ENCODE results near the gene CDH1. TPM values are rescaled to one million over a fixed set of nuclear protein-coding genes. Genes with fewer than 3 reads are reported as not detected.
"Not testable (repeated sequence)": the region's sequence is repeated elsewhere in the genome, so short reads cannot be mapped to it uniquely, and the experiment has no call there.

Gene CDH1
- total RNA-seq, 1 experiment from 2014 or later: 100 TPM

- Histone ChIP-seq H3K79me2 (ENCODE audit: low read length) (no peaks in the 10 kb centered on the region), H3F3A (ENCODE audit: low read length, unreplicated experiment) (no peaks in the 10 kb centered on the region), H3K36me3 (ENCODE audit: low read depth, low read length) (no peaks in the 10 kb centered on the region), H3K4me1 (ENCODE audit: insufficient read depth, low read length) (peaks cover 18% of the 10 kb centered on the region), H2AFZ (ENCODE audit: low read length) (no peak overlapping the region), H3K9me3 (ENCODE audit: low read length) (no peaks in the 10 kb centered on the region), H3K4me3 (ENCODE audit: low read length) (no peak overlapping the region), H3K9me2 (replicated peaks; ENCODE audit: low read length) (no peaks in the 10 kb centered on the region), H3K27me3 (ENCODE audit: low read length) (no peaks in the 10 kb centered on the region), H3K27ac (ENCODE audit: low read length) (no peak overlapping the region), H4K20me1 (ENCODE audit: low read length) (no peaks in the 10 kb centered on the region), H3K4me2 (ENCODE audit: low read length) (no peak overlapping the region), H3K9ac (ENCODE audit: low read length) (no peak overlapping the region)
- BruUV-seq (replicated peaks): no TSS peak
- intact Hi-C loops (cut with micrococcal nuclease): no loop called here
- ChIA-PET POLR2A (ENCODE audit: unreplicated experiment) (no interaction called here), CTCF (no interaction called here)
- TF ChIP-seq EZH2 (IDR thresholded peaks at IDR 0.05; ENCODE audit: low read length, unreplicated experiment) (no peak), CTCF (conservative IDR thresholded peaks at IDR 0.05; ENCODE audit: low read depth, low read length) (no peak), EZH2phosphoT487 (IDR thresholded peaks at IDR 0.05; ENCODE audit: borderline replicate concordance, low read length) (no peak)
- DNase-seq (no peak), ATAC-seq (no peak)
These were observed 25.5 kb upstream of the CDH1 start for GRCh38 chr16:68711421-68712139.

GRCh38 chr16:68713361-68713760 is 23.7 kb upstream of the CDH1 start:
- Histone ChIP-seq H3K27me3 (ENCODE audit: low read length) (no peaks in the 10 kb centered on the region), H4K20me1 (ENCODE audit: low read length) (no peaks in the 10 kb centered on the region), H3F3A (ENCODE audit: low read length, unreplicated experiment) (no peaks in the 10 kb centered on the region), H3K9ac (ENCODE audit: low read length) (no peak overlapping the region), H3K79me2 (ENCODE audit: low read length) (no peaks in the 10 kb centered on the region), H3K4me3 (ENCODE audit: low read length) (no peak overlapping the region), H3K36me3 (ENCODE audit: low read depth, low read length) (no peaks in the 10 kb centered on the region), H3K9me3 (ENCODE audit: low read length) (no peaks in the 10 kb centered on the region), H2AFZ (ENCODE audit: low read length) (no peak overlapping the region), H3K27ac (ENCODE audit: low read length) (no peak overlapping the region), H3K9me2 (replicated peaks; ENCODE audit: low read length) (no peaks in the 10 kb centered on the region), H3K4me1 (ENCODE audit: insufficient read depth, low read length) (peaks cover under 1% of the 10 kb centered on the region; the same call in 1 of the 2 replicates), H3K4me2 (ENCODE audit: low read length) (no peak overlapping the region)
- intact Hi-C loops (cut with micrococcal nuclease): no loop called here
- ATAC-seq (no peak), DNase-seq (no peak)
- ChIA-PET CTCF (no interaction called here), POLR2A (ENCODE audit: unreplicated experiment) (no interaction called here)
- TF ChIP-seq CTCF (conservative IDR thresholded peaks at IDR 0.05; ENCODE audit: low read depth, low read length): no peak
- no peak for TF ChIP-seq EZH2 (IDR thresholded peaks at IDR 0.05; ENCODE audit: low read length, unreplicated experiment)
- TF ChIP-seq EZH2phosphoT487 (IDR thresholded peaks at IDR 0.05; ENCODE audit: borderline replicate concordance, low read length): no peak
- BruUV-seq (replicated peaks): no TSS peak

GRCh38 chr16:68715471-68715870 is 21.6 kb upstream of the CDH1 start:
- ATAC-seq (no peak), DNase-seq (no peak)
- no peaks in the 10 kb centered on the region for H4K20me1 ChIP-seq (ENCODE audit: low read length)
- no peaks in the 10 kb centered on the region for H3F3A ChIP-seq (ENCODE audit: low read length, unreplicated experiment)
- no peak overlapping the region for H2AFZ ChIP-seq (ENCODE audit: low read length)
- TF ChIP-seq EZH2phosphoT487 (IDR thresholded peaks at IDR 0.05; ENCODE audit: borderline replicate concordance, low read length): no peak
- TF ChIP-seq EZH2 (IDR thresholded peaks at IDR 0.05; ENCODE audit: low read length, unreplicated experiment): no peak
- TF ChIP-seq CTCF (conservative IDR thresholded peaks at IDR 0.05; ENCODE audit: low read depth, low read length): no peak
- CTCF ChIA-PET: no interaction called here
- H3K9me2 ChIP-seq (replicated peaks; ENCODE audit: low read length): no peaks in the 10 kb centered on the region
- intact Hi-C loops (cut with micrococcal nuclease): no loop called here
- H3K9ac ChIP-seq (ENCODE audit: low read length): no peak overlapping the region
- H3K9me3 ChIP-seq (ENCODE audit: low read length): no peaks in the 10 kb centered on the region
- no peak overlapping the region for H3K4me3 ChIP-seq (ENCODE audit: low read length)
- H3K79me2 ChIP-seq (ENCODE audit: low read length): no peaks in the 10 kb centered on the region
- POLR2A ChIA-PET (ENCODE audit: unreplicated experiment): no interaction called here
- H3K27me3 ChIP-seq (ENCODE audit: low read length): no peaks in the 10 kb centered on the region
- H3K36me3 ChIP-seq (ENCODE audit: low read depth, low read length): no peaks in the 10 kb centered on the region
- no peaks in the 10 kb centered on the region for H3K4me1 ChIP-seq (ENCODE audit: insufficient read depth, low read length)
- H3K4me2 ChIP-seq (ENCODE audit: low read length): no peak overlapping the region
- no TSS peak for BruUV-seq (replicated peaks)
- no peak overlapping the region for H3K27ac ChIP-seq (ENCODE audit: low read length)

DNA sequence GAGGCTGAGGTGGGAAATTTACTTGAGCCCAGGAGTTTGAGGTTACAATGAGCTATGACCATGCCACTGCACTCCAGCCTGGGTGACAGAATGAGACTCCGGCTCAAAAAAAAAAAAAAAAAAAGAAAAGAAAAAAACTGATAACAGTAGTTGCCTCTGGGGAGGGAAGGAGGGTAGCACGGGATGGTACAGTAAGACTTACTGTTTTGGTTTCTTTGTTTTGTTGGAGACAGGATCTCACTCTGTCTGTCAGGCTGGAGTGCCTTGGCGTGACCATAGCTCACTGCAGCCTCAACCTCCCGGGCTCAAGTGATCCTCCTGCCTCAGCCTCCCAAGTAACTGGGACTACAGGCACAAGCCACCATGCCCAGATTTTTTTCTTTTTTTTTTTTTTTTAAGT is 20.6 kb upstream of the CDH1 start:
- POLR2A ChIA-PET (ENCODE audit: unreplicated experiment); ATAC-seq; intact Hi-C loops (cut with micrococcal nuclease); H3K4me2 ChIP-seq (ENCODE audit: low read length); H3K36me3 ChIP-seq (ENCODE audit: low read depth, low read length); H3K9me2 ChIP-seq (replicated peaks; ENCODE audit: low read length); DNase-seq; BruUV-seq (replicated peaks); H3K79me2 ChIP-seq (ENCODE audit: low read length); H3K4me3 ChIP-seq (ENCODE audit: low read length); H3K9ac ChIP-seq (ENCODE audit: low read length); H3F3A ChIP-seq (ENCODE audit: low read length, unreplicated experiment); H3K27me3 ChIP-seq (ENCODE audit: low read length); H4K20me1 ChIP-seq (ENCODE audit: low read length); H2AFZ ChIP-seq (ENCODE audit: low read length); H3K27ac ChIP-seq (ENCODE audit: low read length); H3K9me3 ChIP-seq (ENCODE audit: low read length); H3K4me1 ChIP-seq (ENCODE audit: insufficient read depth, low read length); CTCF ChIA-PET: not testable (repeated sequence)

Data from PC-3 (cell line).